K562 (cell line): ENCODE data around the gene SPDYE6. TPM values are rescaled to one million over a fixed set of nuclear protein-coding genes. Genes with fewer than 3 reads are reported as not detected.

Experiments used
- ATAC-seq: fragments of 200-7000 bp; cut with Tn5 transposase; 3 replicates; pipeline ENCODE4 v1.9.1; 2020; ENCODE audit warnings: moderate library complexity
- BruUV-seq: library from RNA; stranded (reverse); fragments of 400-500 nt; replicated peaks from 2 replicates; lab custom pipeline; 2021; lab: Mats Ljungman, UMichigan
- CTCF ChIA-PET: fragments of 300-600 bp; formaldehyde crosslinking; extraction: SDS; loops from one replicate; lab custom pipeline; 2021; ENCODE audit warnings: low intra/inter-chr PET ratio; lab: Yijun Ruan, JAX
- POLR2A ChIA-PET: fragments of 300-600, 350-650 bp; sonication (Branson Sonifier 250); formaldehyde crosslinking; extraction: SDS; loops from one replicate; lab custom pipeline; 2021; ENCODE audit warnings: antibody characterized with exemption, inconsistent platforms; lab: Yijun Ruan, JAX
- DNase-seq, 4 experiments: peaks; one replicate each; pipeline versions ENCODE4 v3.0.0 to v3.0.0-alpha.2; 2011 to 2018; ENCODE audit warnings: low spot score in 3 of 4, mixed read lengths in 3 of 4; ENCODE audit errors: extremely low read depth in 1 of 4
- FAIRE-seq: peaks from 2 replicates; lab custom pipeline; 2011; peaks lifted over from hg19 to GRCh38; lab: Jason Lieb, UNC
- H2AFZ ChIP-seq: 2 replicates; pipeline ENCODE4 v1.6.0; 2011; ENCODE audit warnings: low read depth, low read length, control low read depth, inconsistent platforms
- H3K27ac ChIP-seq: fragments of 200-600 bp; 3 replicates; pipeline ENCODE4 v1.8.0; 2011; ENCODE audit warnings: low read depth, mild to moderate bottlenecking, control low read depth, inconsistent platforms, low read length, moderate library complexity, mixed read lengths; ENCODE audit errors: extremely low read depth
- H3K27me3 ChIP-seq, 2 experiments: fragments of 300-600 bp in 1 of 2; 2 replicates in 1 of 2; 3 replicates in 1 of 2; pipeline versions ENCODE4 v1.6.0 to v1.8.0; 2011; ENCODE audit warnings: inconsistent platforms in 2 of 2, low read length in 2 of 2, mild to moderate bottlenecking in 1 of 2, mixed read lengths in 1 of 2, moderate library complexity in 1 of 2; ENCODE audit not compliant: control insufficient read depth in 2 of 2, insufficient read depth in 2 of 2
- H3K36me3 ChIP-seq: fragments of 300-600 bp; 3 replicates; pipeline ENCODE4 v1.8.0; 2011; ENCODE audit warnings: mild to moderate bottlenecking, low read length, inconsistent platforms; ENCODE audit not compliant: control insufficient read depth, insufficient read depth
- H3K4me1 ChIP-seq, 2 experiments: fragments of 200-600 bp in 1 of 2; replicated peaks in 1 of 2; 2 replicates in 1 of 2; 3 replicates in 1 of 2; pipeline versions ENCODE4 v1.5.1 to v1.8.0; 2011; ENCODE audit warnings: inconsistent platforms in 2 of 2, low read length in 2 of 2, mild to moderate bottlenecking in 1 of 2, mixed read lengths in 1 of 2, moderate library complexity in 1 of 2; ENCODE audit not compliant: control insufficient read depth in 2 of 2, insufficient read depth in 2 of 2
- H3K4me2 ChIP-seq: 2 replicates; pipeline ENCODE4 v1.6.1; 2011; ENCODE audit warnings: low read length, control low read depth, inconsistent platforms, mixed read lengths; ENCODE audit not compliant: insufficient read depth
- H3K4me3 ChIP-seq: fragments of 200-600 bp; sonication (generic), shearing (Covaris generic); 2 replicates; pipeline ENCODE4 v1.5.1; 2016; ENCODE audit warnings: control low read depth, inconsistent platforms
- H3K79me2 ChIP-seq: fragments of 200-600 bp; 3 replicates; pipeline ENCODE4 v1.8.0; 2011; ENCODE audit warnings: low read length, inconsistent platforms; ENCODE audit not compliant: control insufficient read depth, insufficient read depth
- H3K9ac ChIP-seq, 2 experiments: 2 replicates each; pipeline versions ENCODE4 v1.6.0 to v1.6.1; 2011; ENCODE audit warnings: low read depth in 2 of 2, low read length in 2 of 2, control low read depth in 1 of 2, inconsistent platforms in 1 of 2, mild to moderate bottlenecking in 1 of 2, mixed read lengths in 1 of 2; ENCODE audit not compliant: insufficient read depth in 1 of 2
- H3K9me1 ChIP-seq: one replicate; pipeline ENCODE4 v1.6.0; 2011; ENCODE audit warnings: inconsistent platforms, mild to moderate bottlenecking, low read length, moderate library complexity; ENCODE audit not compliant: control insufficient read depth, insufficient read depth
- H3K9me3 ChIP-seq: replicated peaks from 2 replicates; pipeline ENCODE4 v1.5.1; 2011; ENCODE audit warnings: low read depth, low read length, inconsistent platforms; ENCODE audit not compliant: control insufficient read depth, insufficient read depth
- H4K20me1 ChIP-seq: replicated peaks from 2 replicates; pipeline ENCODE4 v1.6.1; 2011; ENCODE audit warnings: low read length, inconsistent platforms, mixed read lengths; ENCODE audit not compliant: control insufficient read depth, insufficient read depth
- CHCHD3 ChIP-seq: fragments of 250-450 bp; sonication (Bioruptor Pico); IDR thresholded peaks from 2 replicates; pipeline ENCODE4 v2.1.2; 2022; ENCODE audit warnings: mild to moderate bottlenecking
- FOSL1 ChIP-seq: fragments of 200-800 bp; sonication (Bioruptor generic); conservative IDR thresholded peaks from 2 replicates; pipeline ENCODE4 v1.6.1; 2016; ENCODE audit warnings: missing genetic modification characterization, missing compliant biosample characterization
- PHB ChIP-seq: fragments of 250-450 bp; sonication (Bioruptor Pico); IDR thresholded peaks from 2 replicates; pipeline ENCODE4 v1.5.0; 2021
- PKNOX1 ChIP-seq: fragments of 450-650 bp; IDR thresholded peaks from 2 replicates; pipeline ENCODE4 v1.6.1; 2016
- RUNX1 ChIP-seq: sonication (generic); IDR thresholded peaks from 2 replicates; pipeline ENCODE4 v1.6.1; 2016; ENCODE audit warnings: antibody characterized with exemption, low read depth
- WGBS: fragments of 100-300 bp; shearing (Covaris generic); methylation state at CpG from one replicate; pipeline ENCODE4 v1.1.6; 2016; ENCODE audit warnings: low coverage, mixed read lengths; ENCODE audit not compliant: insufficient coverage; ENCODE audit errors: missing lambda C conversion rate; 5-methylcytosine and 5-hydroxymethylcytosine counted together
- in situ Hi-C: fragments of 300-500 bp; cut with MboI; formaldehyde crosslinking; loops from 4 replicates; pipeline ENCODE4 v1.15.0; 2018; ENCODE audit warnings: inconsistent platforms, mixed read lengths
- intact Hi-C: fragments of 100-400 bp; cut with micrococcal nuclease; formaldehyde crosslinking; loops from 2 replicates; pipeline ENCODE4 v1.14.2; 2022
- polyA plus RNA-seq, 8 experiments: library from polyadenylated mRNA; depleted of rRNA in 4 of 8; stranded (reverse) in 5 of 8; unstranded in 3 of 8; fragments of >200 nt; fragmentation: Nextera tagmentation in 2 of 8; fragmentation: Illumina TruSeq in 1 of 8; extraction: Ambion mirVana in 2 of 8; extraction: Trizol in 1 of 8; gene quantifications; 2 replicates each; pipeline versions ENCODE4 v1.2.1 to v1.2.3, GENCODE V29; 2011 to 2014; ENCODE audit warnings: inconsistent platforms in 1 of 8, missing spikeins in 1 of 8
- total RNA-seq, 7 experiments: library from RNA; depleted of rRNA in 6 of 7; stranded (reverse); fragments of >200 nt in 6 of 7; fragmentation: Illumina TruSeq in 2 of 7; extraction: Trizol in 2 of 7; gene quantifications; 2 replicates each; pipeline versions ENCODE4 v1.2.1 to v1.2.3, GENCODE V29; 2011 to 2021; ENCODE audit warnings: low replicate concordance in 1 of 7

SPDYE6 gene
- total and polyA plus RNA-seq, 9 of the 15 experiments (the other 6 are each of a cell fraction or from before 2014, with no cell fraction given) = 0.24 to 0.35 TPM; not detected in 7

DNA sequence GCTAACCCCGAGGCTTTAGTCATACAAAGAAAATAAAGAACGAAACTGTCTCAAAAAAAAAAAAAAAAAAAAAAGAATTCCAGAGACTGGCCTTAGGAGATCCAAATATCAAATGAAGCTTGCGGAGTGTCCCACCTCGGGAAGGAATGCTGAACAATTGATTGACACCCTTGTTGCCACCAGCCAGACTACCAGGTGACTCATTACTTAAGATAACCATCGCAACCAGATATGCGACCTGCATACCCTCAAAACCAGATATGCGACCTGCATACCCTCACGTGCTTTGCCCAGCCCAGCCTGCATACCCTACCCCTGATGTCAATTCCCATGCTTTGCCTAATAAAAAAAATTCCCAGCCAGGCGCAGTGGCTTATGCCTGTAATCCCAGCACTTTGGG lies 37.2 kb upstream of the SPDYE6 start:
- ATAC-seq (no peak), FAIRE-seq (no peak), DNase-seq (no peak)
- no peak for TF ChIP-seq RUNX1
- TF ChIP-seq FOSL1 (tag) = 0 out of 2 replicates have a peak, but pooled peaks have one; percentile 32
- no peak for TF ChIP-seq CHCHD3 (CRISPR knock-in tag)
- no peak for TF ChIP-seq PHB
- peak; percentile 67; the same call in 1 of the 2 replicates for TF ChIP-seq PKNOX1
- peaks cover 11% of the 10 kb centered on the region for H4K20me1 ChIP-seq
- H2AFZ ChIP-seq = no peak overlapping the region
- H3K27ac ChIP-seq = no peak overlapping the region
- no peak overlapping the region for H3K4me3 ChIP-seq
- ChIA-PET CTCF (no interaction called here), POLR2A (interaction anchor here (0.7 kb wide), 2 partner anchors 13 to 79 kb away, joined by 3 to 4 read pairs; no protein-coding TSS in a partner anchor)
- intact Hi-C loops = loop anchor here (5.0 to 10.0 kb wide), 2 partner anchors 71 to 849 kb away; no protein-coding TSS in a partner anchor
- peaks cover 46% of the 10 kb centered on the region; the same call in 2 of the 3 replicates for H3K36me3 ChIP-seq
- in situ Hi-C loops = loop anchor here (5.0 kb wide), 1 partner anchor 111 kb away; no protein-coding TSS in a partner anchor
- no peaks in the 10 kb centered on the region for H3K9me1 ChIP-seq
- WGBS = 73% methylated on average over 9 of the region's 9 CpGs
- H3K9me3 ChIP-seq = no peaks in the 10 kb centered on the region
- H3K9ac ChIP-seq = no peak overlapping the region
- BruUV-seq = no TSS peak
- no peaks in the 10 kb centered on the region for H3K27me3 ChIP-seq
- no peak overlapping the region for H3K4me2 ChIP-seq
- peaks cover 14% of the 10 kb centered on the region for H3K79me2 ChIP-seq
- peaks cover 5 to 15% of the 10 kb centered on the region in 2 experiments; a peak in 3 of 5 replicates for H3K4me1 ChIP-seq
